Measurements from ENCODE around the gene CACNA1C.

- no peak for TF ChIP-seq CTCF (IDR thresholded peaks at IDR 0.05)
- TF ChIP-seq EP300 (IDR thresholded peaks at IDR 0.05), result no peak
- TF ChIP-seq POLR2A (IDR thresholded peaks at IDR 0.05), result no peak
- no peak for TF ChIP-seq POLR2AphosphoS5 (IDR thresholded peaks at IDR 0.05)
Observed at GRCh38 chr12:2390850-2391390, 338.1 kb downstream of the CACNA1C start.

All from upper lobe of left lung (tissue), 4 donors.